Aortic smooth muscle cell (primary cell): ENCODE measurements around the gene GNPTG. TPM values are rescaled to one million over a fixed set of nuclear protein-coding genes. Genes with fewer than 3 reads are reported as not detected.

Source experiments
- total RNA-seq: library from RNA; depleted of rRNA; stranded (reverse); fragments of >200 nt; gene quantifications from 2 replicates; pipeline ENCODE4 v1.2.3, GENCODE V29; 2014

GNPTG gene
- total RNA-seq = 44.0 and 48.4 TPM in 2 replicates

GRCh38 chr16:1351582-1352362, at the start of gene GNPTG, which contains the start of gene TSR3:
GNPTG (plus strand) TSS chr16:1351931; CDS start chr16:1351966, 35 bp downstream.
TSR3 (minus strand) TSS chr16:1351878; CDS start chr16:1351804, 74 bp downstream.

GRCh38 chr16:1308977-1309885, 42.5 kb upstream of the GNPTG start, which contains the start of gene UBE2I:
UBE2I (plus strand) TSS chr16:1309636; CDS start chr16:1314031, 4,395 bp downstream.

GRCh38 chr16:1333149-1333812, 18.4 kb upstream of the GNPTG start, which contains the start of gene BAIAP3:
BAIAP3 (plus strand) TSS chr16:1333645; CDS start chr16:1338550, 4,905 bp downstream.

Other genes starting within 250 kb of the GNPTG start
- gene CACNA1H, start 198.8 kb upstream of the GNPTG start, total RNA-seq = 2.1 and 3.0 TPM in 2 replicates
- gene TPSG1, start 126.7 kb upstream of the GNPTG start, total RNA-seq = not detected in 2 replicates
- gene TPSB2, start 121.7 kb upstream of the GNPTG start, total RNA-seq = not detected in 2 replicates
- not detected in 2 replicates for gene TPSAB1, start 111.2 kb upstream of the GNPTG start, total RNA-seq
- gene TPSD1, start 95.9 kb upstream of the GNPTG start, total RNA-seq = not detected in 2 replicates
- 40.8 and 45.3 TPM in 2 replicates for gene UBE2I, start 42.3 kb upstream of the GNPTG start, total RNA-seq
- 0.92 and 1.2 TPM in 2 replicates for gene BAIAP3, start 18.3 kb upstream of the GNPTG start, total RNA-seq
- 60.6 and 68.6 TPM in 2 replicates for gene TSR3, start 53 bp upstream of the GNPTG start, total RNA-seq
- gene UNKL, start 62.8 kb downstream of the GNPTG start, total RNA-seq = 4.6 and 6.5 TPM in 2 replicates
- 16.1 and 18.1 TPM in 2 replicates for gene UQCC4, start 68.8 kb downstream of the GNPTG start, total RNA-seq
- gene PERCC1, start 79.1 kb downstream of the GNPTG start, total RNA-seq = not detected in 2 replicates
- 0.26 and 0.37 TPM in 2 replicates for gene CCDC154, start 92.6 kb downstream of the GNPTG start, total RNA-seq
- 60.4 and 81.6 TPM in 2 replicates for gene CLCN7, start 123.1 kb downstream of the GNPTG start, total RNA-seq
- gene PTX4, start 137.0 kb downstream of the GNPTG start, total RNA-seq = 0.06 TPM in 1 of 2 replicates, not detected in the other
- gene TELO2, start 141.4 kb downstream of the GNPTG start, total RNA-seq = 9.9 and 15.5 TPM in 2 replicates
- gene TMEM204, start 181.7 kb downstream of the GNPTG start, total RNA-seq = 60.6 and 93.8 TPM in 2 replicates